ENCODE measurements around the gene GBF1.

Gene GBF1

GRCh38 chr10:102384053-102384452 lies 138.7 kb downstream of the GBF1 start:
- no peaks in the 10 kb centered on the region for H3K36me3 ChIP-seq (ENCODE audit: insufficient read depth)

GRCh38 chr10:102384606-102385429 lies 139.5 kb downstream of the GBF1 start:
- H4K20me1 ChIP-seq (ENCODE audit: insufficient read depth) = no peaks in the 10 kb centered on the region
- no peak overlapping the region for H3K27ac ChIP-seq
- H3K79me2 ChIP-seq (ENCODE audit: insufficient read depth, low read depth) = no peaks in the 10 kb centered on the region
- no peak overlapping the region for H3K9ac ChIP-seq
- no peak overlapping the region for H3K4me2 ChIP-seq
- H3K27me3 ChIP-seq (ENCODE audit: insufficient read depth, low read depth) = no peaks in the 10 kb centered on the region
- no peak overlapping the region for H2AFZ ChIP-seq (ENCODE audit: low read depth)
- no peak overlapping the region for H3K4me3 ChIP-seq (IDR thresholded peaks at IDR 0.05; ENCODE audit: insufficient read depth, low read depth, low read length)
- no peaks in the 10 kb centered on the region for H3K36me3 ChIP-seq (ENCODE audit: insufficient read depth)
- TF ChIP-seq CTCF (conservative IDR thresholded peaks at IDR 0.05; ENCODE audit: low read depth, low read length) = no peak
- peaks cover 9% of the 10 kb centered on the region for H3K4me1 ChIP-seq (ENCODE audit: low read depth, poor library complexity, severe bottlenecking)

More at GRCh38 chr10:102384053-102384452, 138.7 kb downstream of the GBF1 start:
- Histone ChIP-seq H3K4me1 (ENCODE audit: low read depth, poor library complexity, severe bottlenecking) (peaks cover 9% of the 10 kb centered on the region), H3K9ac (no peak overlapping the region), H3K27me3 (ENCODE audit: insufficient read depth, low read depth) (no peaks in the 10 kb centered on the region), H3K4me2 (no peak overlapping the region), H3K4me3 (IDR thresholded peaks at IDR 0.05; ENCODE audit: insufficient read depth, low read depth, low read length) (no peak overlapping the region), H2AFZ (ENCODE audit: low read depth) (no peak overlapping the region), H4K20me1 (ENCODE audit: insufficient read depth) (no peaks in the 10 kb centered on the region), H3K27ac (no peak overlapping the region), H3K79me2 (ENCODE audit: insufficient read depth, low read depth) (no peaks in the 10 kb centered on the region)
- no peak for TF ChIP-seq CTCF (conservative IDR thresholded peaks at IDR 0.05; ENCODE audit: low read depth, low read length)

GRCh38 chr10:102389894-102390293 lies 144.6 kb downstream of the GBF1 start:
- no peak for TF ChIP-seq CTCF (conservative IDR thresholded peaks at IDR 0.05; ENCODE audit: low read depth, low read length)
- peaks cover 10% of the 10 kb centered on the region for H3K4me1 ChIP-seq (ENCODE audit: low read depth, poor library complexity, severe bottlenecking)
- no peak overlapping the region for H3K9ac ChIP-seq
- H3K27me3 ChIP-seq (ENCODE audit: insufficient read depth, low read depth) = no peaks in the 10 kb centered on the region
- no peaks in the 10 kb centered on the region for H3K36me3 ChIP-seq (ENCODE audit: insufficient read depth)
- no peak overlapping the region for H3K4me2 ChIP-seq
- no peaks in the 10 kb centered on the region for H4K20me1 ChIP-seq (ENCODE audit: insufficient read depth)
- H3K79me2 ChIP-seq (ENCODE audit: insufficient read depth, low read depth) = no peaks in the 10 kb centered on the region; the same call in 1 of the 2 replicates
- no peak overlapping the region for H3K4me3 ChIP-seq (IDR thresholded peaks at IDR 0.05; ENCODE audit: insufficient read depth, low read depth, low read length)
- no peak overlapping the region for H3K27ac ChIP-seq
- H2AFZ ChIP-seq (ENCODE audit: low read depth) = no peak overlapping the region

- Histone ChIP-seq H3K27ac (no peak overlapping the region), H3K4me1 (ENCODE audit: low read depth, poor library complexity, severe bottlenecking) (peaks cover 16% of the 10 kb centered on the region), H3K4me2 (no peak overlapping the region), H3K27me3 (ENCODE audit: insufficient read depth, low read depth) (no peaks in the 10 kb centered on the region), H3K9ac (no peak overlapping the region), H3K4me3 (IDR thresholded peaks at IDR 0.05; ENCODE audit: insufficient read depth, low read depth, low read length) (no peak overlapping the region), H4K20me1 (ENCODE audit: insufficient read depth) (no peaks in the 10 kb centered on the region), H2AFZ (ENCODE audit: low read depth) (no peak overlapping the region), H3K79me2 (ENCODE audit: insufficient read depth, low read depth) (peaks cover 14% of the 10 kb centered on the region), H3K36me3 (ENCODE audit: insufficient read depth) (peaks cover 3% of the 10 kb centered on the region; the same call in 1 of the 2 replicates)
- TF ChIP-seq CTCF (conservative IDR thresholded peaks at IDR 0.05; ENCODE audit: low read depth, low read length) = no peak
Observed at GRCh38 chr10:102392306-102392705, 147.0 kb downstream of the GBF1 start.

All from KMS-11 (cell line).